Measurements from ENCODE around the gene CATSPERB.

- TF ChIP-seq GATA3 (IDR thresholded peaks at IDR 0.05; ENCODE audit: low read depth, low read length) = no peak
- no peak for TF ChIP-seq GATA2 (IDR thresholded peaks at IDR 0.05; ENCODE audit: low read depth, low read length)
Measured at GRCh38 chr14:91545946-91546716, 185.8 kb downstream of the CATSPERB start.

Data from SH-SY5Y (cell line).